ENCODE data around the gene LRRC7.

The LRRC7 gene

GRCh38 chr1:69643266-69643665 is 75.5 kb downstream of the LRRC7 start:
- Mint-ChIP-seq H3K4me1 (no peaks in the 10 kb centered on the region), H3K4me3 (no peak overlapping the region), H3K27ac (no peak overlapping the region), H3K27me3 (no peaks in the 10 kb centered on the region), H3K36me3 (no peaks in the 10 kb centered on the region), H3K9me3 (peaks cover 0 to 4% of the 10 kb centered on the region in 2 donors)
- DNase-seq = no peak
- no peak for ATAC-seq (replicated peaks)

GRCh38 chr1:69645477-69645876 is 77.8 kb downstream of the LRRC7 start:
- ATAC-seq (replicated peaks) (no peak), DNase-seq (no peak)
- no peaks in the 10 kb centered on the region for H3K36me3 Mint-ChIP-seq

GRCh38 chr1:69648486-69648885 is 80.8 kb downstream of the LRRC7 start:
- H3K9me3 Mint-ChIP-seq = peaks cover 0 to 2% of the 10 kb centered on the region in 2 donors
- no peak for ATAC-seq (replicated peaks)

More at GRCh38 chr1:69645477-69645876, 77.8 kb downstream of the LRRC7 start:
- peaks cover 0 to 4% of the 10 kb centered on the region in 2 donors for H3K9me3 Mint-ChIP-seq
- no peak overlapping the region for H3K4me3 Mint-ChIP-seq
- no peak overlapping the region for H3K27ac Mint-ChIP-seq
- no peaks in the 10 kb centered on the region for H3K27me3 Mint-ChIP-seq
- H3K4me1 Mint-ChIP-seq = no peaks in the 10 kb centered on the region

GRCh38 chr1:69649383-69649990 is 81.8 kb downstream of the LRRC7 start:
- Mint-ChIP-seq H3K4me3 (no peak overlapping the region), H3K27me3 (no peaks in the 10 kb centered on the region), H3K36me3 (no peaks in the 10 kb centered on the region), H3K9me3 (peaks cover 0 to 2% of the 10 kb centered on the region in 2 donors), H3K27ac (no peak overlapping the region), H3K4me1 (no peaks in the 10 kb centered on the region)
- ATAC-seq (replicated peaks) (no peak), DNase-seq (no peak)

More at GRCh38 chr1:69648486-69648885, 80.8 kb downstream of the LRRC7 start:
- no peak overlapping the region for H3K4me3 Mint-ChIP-seq
- no peak for DNase-seq
- no peaks in the 10 kb centered on the region for H3K4me1 Mint-ChIP-seq
- no peaks in the 10 kb centered on the region for H3K27me3 Mint-ChIP-seq
- no peaks in the 10 kb centered on the region for H3K36me3 Mint-ChIP-seq
- no peak overlapping the region for H3K27ac Mint-ChIP-seq

GRCh38 chr1:69650779-69651178 is 83.1 kb downstream of the LRRC7 start:
- ATAC-seq (replicated peaks) (no peak), DNase-seq (no peak)
- Mint-ChIP-seq H3K27me3 (no peaks in the 10 kb centered on the region), H3K36me3 (no peaks in the 10 kb centered on the region), H3K4me3 (no peak overlapping the region), H3K4me1 (no peaks in the 10 kb centered on the region), H3K27ac (no peak overlapping the region), H3K9me3 (peaks cover 0 to 2% of the 10 kb centered on the region in 2 donors)

- no peak for DNase-seq
- no peaks in the 10 kb centered on the region for H3K4me1 Mint-ChIP-seq
- H3K4me3 Mint-ChIP-seq = no peak overlapping the region
- H3K27me3 Mint-ChIP-seq = no peaks in the 10 kb centered on the region
- ATAC-seq (replicated peaks) = no peak
- H3K27ac Mint-ChIP-seq = no peak overlapping the region
- no peaks in the 10 kb centered on the region for H3K36me3 Mint-ChIP-seq
- peaks cover 0 to 2% of the 10 kb centered on the region in 2 donors for H3K9me3 Mint-ChIP-seq
These were observed 83.9 kb downstream of the LRRC7 start for GRCh38 chr1:69651656-69652055.

GRCh38 chr1:69657971-69658370 is 90.2 kb downstream of the LRRC7 start:
- Mint-ChIP-seq H3K4me1 (no peaks in the 10 kb centered on the region), H3K36me3 (no peaks in the 10 kb centered on the region), H3K27me3 (no peaks in the 10 kb centered on the region), H3K27ac (no peak overlapping the region), H3K9me3 (peaks cover 2 to 4% of the 10 kb centered on the region in 2 donors), H3K4me3 (no peak overlapping the region)
- DNase-seq = no peak
- ATAC-seq (replicated peaks) = no peak

- Mint-ChIP-seq H3K9me3 (peaks cover 8 to 12% of the 10 kb centered on the region in 2 donors), H3K36me3 (no peaks in the 10 kb centered on the region), H3K27me3 (no peaks in the 10 kb centered on the region), H3K27ac (no peak overlapping the region), H3K4me1 (no peaks in the 10 kb centered on the region), H3K4me3 (no peak overlapping the region)
- DNase-seq (no peak), ATAC-seq (replicated peaks) (no peak)
These were observed 94.0 kb downstream of the LRRC7 start for GRCh38 chr1:69661686-69662085.

- DNase-seq (no peak), ATAC-seq (replicated peaks) (no peak)
- H3K27ac Mint-ChIP-seq = no peak overlapping the region
- H3K36me3 Mint-ChIP-seq = no peaks in the 10 kb centered on the region
- no peaks in the 10 kb centered on the region for H3K4me1 Mint-ChIP-seq
- no peaks in the 10 kb centered on the region for H3K27me3 Mint-ChIP-seq
- peaks cover 8 to 12% of the 10 kb centered on the region in 2 donors for H3K9me3 Mint-ChIP-seq
- no peak overlapping the region for H3K4me3 Mint-ChIP-seq
These were observed 94.6 kb downstream of the LRRC7 start for GRCh38 chr1:69662321-69662720.

GRCh38 chr1:69671363-69672010 is 103.8 kb downstream of the LRRC7 start:
- Mint-ChIP-seq H3K36me3 (no peaks in the 10 kb centered on the region), H3K27ac (no peak overlapping the region), H3K4me1 (no peaks in the 10 kb centered on the region), H3K27me3 (no peaks in the 10 kb centered on the region), H3K9me3 (peaks cover 4 to 5% of the 10 kb centered on the region in 2 donors), H3K4me3 (no peak overlapping the region)
- ATAC-seq (replicated peaks) (no peak), DNase-seq (no peak)

GRCh38 chr1:69673321-69673720 is 105.6 kb downstream of the LRRC7 start:
- Mint-ChIP-seq H3K9me3 (no peaks in the 10 kb centered on the region), H3K27me3 (no peaks in the 10 kb centered on the region), H3K36me3 (no peaks in the 10 kb centered on the region), H3K4me3 (no peak overlapping the region), H3K4me1 (no peaks in the 10 kb centered on the region), H3K27ac (no peak overlapping the region)
- no peak for ATAC-seq (replicated peaks)
- no peak for DNase-seq

- ATAC-seq (replicated peaks) = no peak
- H3K36me3 Mint-ChIP-seq = no peaks in the 10 kb centered on the region
- no peak overlapping the region for H3K27ac Mint-ChIP-seq
- no peaks in the 10 kb centered on the region for H3K4me1 Mint-ChIP-seq
- DNase-seq = no peak
- H3K9me3 Mint-ChIP-seq = peaks cover 1 to 3% of the 10 kb centered on the region in 2 donors
- no peaks in the 10 kb centered on the region for H3K27me3 Mint-ChIP-seq
- no peak overlapping the region for H3K4me3 Mint-ChIP-seq
These were observed 112.2 kb downstream of the LRRC7 start for GRCh38 chr1:69679965-69680364.

- H3K36me3 Mint-ChIP-seq = no peaks in the 10 kb centered on the region
- H3K27ac Mint-ChIP-seq = no peak overlapping the region
- peaks cover 3 to 5% of the 10 kb centered on the region in 2 donors for H3K9me3 Mint-ChIP-seq
- H3K4me3 Mint-ChIP-seq = no peak overlapping the region
- no peaks in the 10 kb centered on the region for H3K27me3 Mint-ChIP-seq
- ATAC-seq (replicated peaks) (no peak), DNase-seq (no peak)
- H3K4me1 Mint-ChIP-seq = no peaks in the 10 kb centered on the region
These were observed 118.8 kb downstream of the LRRC7 start for GRCh38 chr1:69686367-69686984.

GRCh38 chr1:69688193-69688592 is 120.5 kb downstream of the LRRC7 start:
- Mint-ChIP-seq H3K36me3 (no peaks in the 10 kb centered on the region), H3K27ac (no peak overlapping the region), H3K27me3 (no peaks in the 10 kb centered on the region), H3K4me3 (no peak overlapping the region), H3K4me1 (no peaks in the 10 kb centered on the region), H3K9me3 (peaks cover under 1 to 4% of the 10 kb centered on the region in 2 donors)
- DNase-seq (no peak), ATAC-seq (replicated peaks) (no peak)

- H3K4me3 Mint-ChIP-seq = no peak overlapping the region
- H3K36me3 Mint-ChIP-seq = no peaks in the 10 kb centered on the region
- ATAC-seq (replicated peaks) = no peak
- H3K27ac Mint-ChIP-seq = no peak overlapping the region
- no peaks in the 10 kb centered on the region for H3K4me1 Mint-ChIP-seq
- peaks cover 0 to 6% of the 10 kb centered on the region in 2 donors for H3K9me3 Mint-ChIP-seq
- DNase-seq = no peak
- H3K27me3 Mint-ChIP-seq = no peaks in the 10 kb centered on the region
These were observed 123.5 kb downstream of the LRRC7 start for GRCh38 chr1:69691179-69691578.
